HEK293 (cell line): Measurements from ENCODE around the gene VEZF1.
A peak's percentile ranks its signal among the peaks of the same experiment; 100 is the strongest.

ENCODE experiments used
- BCL11A ChIP-seq: fragments of 450-650 bp; formaldehyde crosslinking; IDR thresholded peaks from 2 replicates; pipeline ENCODE4 v1.5.1; 2016; ENCODE audit warnings: low read depth, missing biosample characterization, missing genetic modification characterization
- HOXC10 ChIP-seq: sonication (generic); formaldehyde crosslinking; IDR thresholded peaks from 2 replicates; pipeline ENCODE4 v1.8.1; 2023; ENCODE audit warnings: mild to moderate bottlenecking, missing genetic modification reagents
- KLF16 ChIP-seq: fragments of 450-650 bp; formaldehyde crosslinking; IDR thresholded peaks from 2 replicates; pipeline ENCODE4 v1.5.1; 2017; ENCODE audit warnings: missing biosample characterization, missing genetic modification characterization
- OVOL3 ChIP-seq: fragments of 450-650 bp; formaldehyde crosslinking; IDR thresholded peaks from 2 replicates; pipeline ENCODE4 v1.5.1; 2016; ENCODE audit warnings: missing biosample characterization, missing genetic modification characterization
- REPIN1 ChIP-seq: fragments of 450-650 bp; formaldehyde crosslinking; IDR thresholded peaks from 2 replicates; pipeline ENCODE4 v1.5.1; 2017; ENCODE audit warnings: missing biosample characterization, missing genetic modification characterization, low read depth
- SCRT2 ChIP-seq: fragments of 450-650 bp; formaldehyde crosslinking; IDR thresholded peaks from 2 replicates; pipeline ENCODE4 v1.5.1; 2016; ENCODE audit warnings: missing biosample characterization, missing genetic modification characterization
- SETDB1 ChIP-seq: IDR thresholded peaks from one replicate; pipeline ENCODE4 v1.6.1; 2017; ENCODE audit warnings: mild to moderate bottlenecking, low read length, moderate library complexity, mixed read lengths; ENCODE audit not compliant: insufficient read length
- SP7 ChIP-seq: fragments of 450-650 bp; formaldehyde crosslinking; IDR thresholded peaks from 2 replicates; pipeline ENCODE4 v1.5.1; 2016; ENCODE audit warnings: missing biosample characterization, missing genetic modification characterization
- YY1 ChIP-seq: fragments of 450-650 bp; formaldehyde crosslinking; IDR thresholded peaks from 2 replicates; pipeline ENCODE4 v1.5.1; 2018; ENCODE audit warnings: missing biosample characterization, missing genetic modification characterization
- ZFP37 ChIP-seq: fragments of 450-650 bp; formaldehyde crosslinking; IDR thresholded peaks from 2 replicates; pipeline ENCODE4 v1.5.1; 2016; ENCODE audit warnings: missing biosample characterization, missing genetic modification characterization
- ZNF10 ChIP-seq: fragments of 450-650 bp; formaldehyde crosslinking; IDR thresholded peaks from 2 replicates; pipeline ENCODE4 v1.5.1; 2017; ENCODE audit warnings: missing biosample characterization, missing genetic modification characterization
- ZNF121 ChIP-seq: fragments of 450-650 bp; formaldehyde crosslinking; IDR thresholded peaks from 2 replicates; pipeline ENCODE4 v1.5.1; 2016; ENCODE audit warnings: missing biosample characterization, missing genetic modification characterization
- ZNF140 ChIP-seq: fragments of 450-650 bp; formaldehyde crosslinking; IDR thresholded peaks from 2 replicates; pipeline ENCODE4 v1.5.1; 2016; ENCODE audit warnings: missing biosample characterization, missing genetic modification characterization
- ZNF202 ChIP-seq: fragments of 450-650 bp; formaldehyde crosslinking; IDR thresholded peaks from 2 replicates; pipeline ENCODE4 v1.5.1; 2016; ENCODE audit warnings: missing biosample characterization, missing genetic modification characterization, borderline replicate concordance
- ZNF24 ChIP-seq: fragments of 450-650 bp; formaldehyde crosslinking; IDR thresholded peaks from 2 replicates; pipeline ENCODE4 v1.5.1; 2016; ENCODE audit warnings: missing biosample characterization, missing genetic modification characterization
- ZNF324 ChIP-seq: fragments of 450-650 bp; formaldehyde crosslinking; IDR thresholded peaks from 2 replicates; pipeline ENCODE4 v1.5.1; 2016; ENCODE audit warnings: missing biosample characterization, missing genetic modification characterization
- ZNF335 ChIP-seq: fragments of 450-650 bp; formaldehyde crosslinking; conservative IDR thresholded peaks from 2 replicates; pipeline ENCODE4 v1.5.1; 2016; ENCODE audit warnings: missing biosample characterization, missing genetic modification characterization
- ZNF391 ChIP-seq: fragments of 450-650 bp; formaldehyde crosslinking; IDR thresholded peaks from 2 replicates; pipeline ENCODE4 v1.5.1; 2016; ENCODE audit warnings: low read depth, missing biosample characterization, missing genetic modification characterization, borderline replicate concordance
- ZNF510 ChIP-seq: fragments of 450-650 bp; formaldehyde crosslinking; IDR thresholded peaks from 2 replicates; pipeline ENCODE4 v1.5.1; 2018; ENCODE audit warnings: mild to moderate bottlenecking, missing genetic modification characterization, missing biosample characterization; ENCODE audit not compliant: insufficient replicate concordance
- ZNF544 ChIP-seq: fragments of 450-650 bp; formaldehyde crosslinking; IDR thresholded peaks from 2 replicates; pipeline ENCODE4 v1.5.0; 2017; ENCODE audit warnings: missing biosample characterization, missing genetic modification characterization
- ZNF610 ChIP-seq: fragments of 450-650 bp; formaldehyde crosslinking; IDR thresholded peaks from 2 replicates; pipeline ENCODE4 v1.5.1; 2016; ENCODE audit warnings: missing biosample characterization, missing genetic modification characterization, borderline replicate concordance
- ZNF621 ChIP-seq: fragments of 450-650 bp; formaldehyde crosslinking; IDR thresholded peaks from 2 replicates; pipeline ENCODE4 v1.5.1; 2017; ENCODE audit warnings: missing biosample characterization, missing genetic modification characterization
- ZNF677 ChIP-seq: fragments of 450-650 bp; IDR thresholded peaks from 2 replicates; pipeline ENCODE4 v1.5.0; 2018; ENCODE audit warnings: missing biosample characterization, mild to moderate bottlenecking, missing genetic modification characterization, moderate library complexity
- TF ChIP-seq, protein P1 (sequence below): fragments of 450-650 bp; formaldehyde crosslinking; IDR thresholded peaks from 2 replicates; pipeline ENCODE4 v1.5.1; 2016; ENCODE audit warnings: missing biosample characterization, missing genetic modification characterization
- TF ChIP-seq, protein P2 (sequence below): fragments of 450-650 bp; formaldehyde crosslinking; IDR thresholded peaks from 2 replicates; pipeline ENCODE4 v1.5.1; 2016; ENCODE audit warnings: missing biosample characterization, missing genetic modification characterization
- TF ChIP-seq, protein P3 (sequence below): fragments of 450-650 bp; formaldehyde crosslinking; IDR thresholded peaks from 2 replicates; pipeline ENCODE4 v1.5.1; 2016; ENCODE audit warnings: missing biosample characterization, missing genetic modification characterization
- TF ChIP-seq, protein P4 (sequence below): fragments of 450-650 bp; formaldehyde crosslinking; IDR thresholded peaks from 2 replicates; pipeline ENCODE4 v1.5.1; 2016; ENCODE audit warnings: missing biosample characterization, missing genetic modification characterization
- TF ChIP-seq, protein P5 (sequence below): fragments of 450-650 bp; formaldehyde crosslinking; IDR thresholded peaks from 2 replicates; pipeline ENCODE4 v1.5.1; 2016; ENCODE audit warnings: missing biosample characterization, missing genetic modification characterization, borderline replicate concordance

Gene VEZF1

DNA sequence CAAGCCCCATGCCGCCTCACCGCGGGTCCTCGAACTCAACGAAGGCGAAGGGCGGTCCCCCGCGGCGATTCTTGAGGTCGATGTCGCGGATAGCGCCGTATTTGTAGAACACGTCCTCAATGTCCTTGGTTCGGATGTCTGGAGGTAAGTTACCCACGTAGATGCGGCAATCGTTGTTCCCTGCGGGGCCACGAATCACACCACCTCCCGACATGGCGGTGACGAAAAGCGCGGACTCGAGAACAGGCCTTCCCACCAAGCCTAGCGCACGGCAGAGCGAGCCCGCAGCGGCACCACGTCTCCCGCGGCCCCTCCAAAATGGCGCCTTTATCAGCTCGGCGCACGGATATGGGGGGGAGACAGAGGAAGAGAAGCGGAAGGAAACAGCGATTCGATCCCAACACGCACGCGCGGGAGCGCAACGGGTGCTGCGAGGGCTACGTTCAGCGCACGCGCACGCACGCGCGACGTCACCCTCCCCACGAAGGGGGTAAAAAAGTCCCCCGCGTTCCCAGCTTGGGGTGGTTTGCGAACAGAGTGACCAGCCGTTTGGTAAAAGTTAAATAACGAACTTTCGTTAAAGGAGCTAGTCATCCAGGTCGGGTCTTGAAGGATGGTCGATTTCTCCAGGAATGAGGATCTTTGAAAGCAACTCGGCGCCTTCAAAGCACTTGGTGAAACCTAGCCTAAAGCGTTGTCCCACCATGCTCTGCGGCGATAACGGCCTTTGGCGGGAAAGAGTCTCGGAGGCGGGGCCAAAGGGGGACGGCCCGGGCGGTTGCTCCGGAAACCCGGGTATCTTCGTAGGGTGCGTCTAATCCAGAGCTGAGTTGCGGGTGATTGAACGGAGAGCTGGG, 19.1 kb upstream of the VEZF1 start, which contains the start of gene SRSF1 (continued):
- TF ChIP-seq, protein P1, sequence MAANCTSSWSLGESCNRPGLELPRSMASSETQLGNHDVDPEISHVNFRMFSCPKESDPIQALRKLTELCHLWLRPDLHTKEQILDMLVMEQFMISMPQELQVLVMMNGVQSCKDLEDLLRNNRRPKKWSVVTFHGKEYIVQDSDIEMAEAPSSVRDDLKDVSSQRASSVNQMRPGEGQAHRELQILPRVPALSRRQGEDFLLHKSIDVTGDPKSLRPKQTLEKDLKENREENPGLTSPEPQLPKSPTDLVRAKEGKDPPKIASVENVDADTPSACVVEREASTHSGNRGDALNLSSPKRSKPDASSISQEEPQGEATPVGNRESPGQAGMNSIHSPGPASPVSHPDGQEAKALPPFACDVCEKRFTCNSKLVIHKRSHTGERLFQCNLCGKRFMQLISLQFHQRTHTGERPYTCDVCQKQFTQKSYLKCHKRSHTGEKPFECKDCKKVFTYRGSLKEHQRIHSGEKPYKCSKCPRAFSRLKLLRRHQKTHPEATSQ (tag by site-specific recombination): peak; percentile 51; the same call in 1 of the 2 replicates
- TF ChIP-seq, protein P2, sequence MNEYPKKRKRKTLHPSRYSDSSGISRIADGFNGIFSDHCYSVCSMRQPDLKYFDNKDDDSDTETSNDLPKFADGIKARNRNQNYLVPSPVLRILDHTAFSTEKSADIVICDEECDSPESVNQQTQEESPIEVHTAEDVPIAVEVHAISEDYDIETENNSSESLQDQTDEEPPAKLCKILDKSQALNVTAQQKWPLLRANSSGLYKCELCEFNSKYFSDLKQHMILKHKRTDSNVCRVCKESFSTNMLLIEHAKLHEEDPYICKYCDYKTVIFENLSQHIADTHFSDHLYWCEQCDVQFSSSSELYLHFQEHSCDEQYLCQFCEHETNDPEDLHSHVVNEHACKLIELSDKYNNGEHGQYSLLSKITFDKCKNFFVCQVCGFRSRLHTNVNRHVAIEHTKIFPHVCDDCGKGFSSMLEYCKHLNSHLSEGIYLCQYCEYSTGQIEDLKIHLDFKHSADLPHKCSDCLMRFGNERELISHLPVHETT: peak; percentile 73
- TF ChIP-seq SETDB1: peak; percentile 83
- no peak for TF ChIP-seq ZNF202 (tag by site-specific recombination)
- TF ChIP-seq ZNF324 (tag by site-specific recombination): peak; percentile 64
- TF ChIP-seq ZNF544 (tag by site-specific recombination): no peak
- TF ChIP-seq, protein P3, sequence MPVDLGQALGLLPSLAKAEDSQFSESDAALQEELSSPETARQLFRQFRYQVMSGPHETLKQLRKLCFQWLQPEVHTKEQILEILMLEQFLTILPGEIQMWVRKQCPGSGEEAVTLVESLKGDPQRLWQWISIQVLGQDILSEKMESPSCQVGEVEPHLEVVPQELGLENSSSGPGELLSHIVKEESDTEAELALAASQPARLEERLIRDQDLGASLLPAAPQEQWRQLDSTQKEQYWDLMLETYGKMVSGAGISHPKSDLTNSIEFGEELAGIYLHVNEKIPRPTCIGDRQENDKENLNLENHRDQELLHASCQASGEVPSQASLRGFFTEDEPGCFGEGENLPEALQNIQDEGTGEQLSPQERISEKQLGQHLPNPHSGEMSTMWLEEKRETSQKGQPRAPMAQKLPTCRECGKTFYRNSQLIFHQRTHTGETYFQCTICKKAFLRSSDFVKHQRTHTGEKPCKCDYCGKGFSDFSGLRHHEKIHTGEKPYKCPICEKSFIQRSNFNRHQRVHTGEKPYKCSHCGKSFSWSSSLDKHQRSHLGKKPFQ: peak; percentile 68; the same call in 1 of the 2 replicates
- peak; percentile 41; the same call in 1 of the 2 replicates for TF ChIP-seq HOXC10 (CRISPR knock-in tag)
- TF ChIP-seq, protein P4, sequence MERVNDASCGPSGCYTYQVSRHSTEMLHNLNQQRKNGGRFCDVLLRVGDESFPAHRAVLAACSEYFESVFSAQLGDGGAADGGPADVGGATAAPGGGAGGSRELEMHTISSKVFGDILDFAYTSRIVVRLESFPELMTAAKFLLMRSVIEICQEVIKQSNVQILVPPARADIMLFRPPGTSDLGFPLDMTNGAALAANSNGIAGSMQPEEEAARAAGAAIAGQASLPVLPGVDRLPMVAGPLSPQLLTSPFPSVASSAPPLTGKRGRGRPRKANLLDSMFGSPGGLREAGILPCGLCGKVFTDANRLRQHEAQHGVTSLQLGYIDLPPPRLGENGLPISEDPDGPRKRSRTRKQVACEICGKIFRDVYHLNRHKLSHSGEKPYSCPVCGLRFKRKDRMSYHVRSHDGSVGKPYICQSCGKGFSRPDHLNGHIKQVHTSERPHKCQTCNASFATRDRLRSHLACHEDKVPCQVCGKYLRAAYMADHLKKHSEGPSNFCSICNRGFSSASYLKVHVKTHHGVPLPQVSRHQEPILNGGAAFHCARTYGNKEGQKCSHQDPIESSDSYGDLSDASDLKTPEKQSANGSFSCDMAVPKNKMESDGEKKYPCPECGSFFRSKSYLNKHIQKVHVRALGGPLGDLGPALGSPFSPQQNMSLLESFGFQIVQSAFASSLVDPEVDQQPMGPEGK (tag by site-specific recombination): peak; percentile 99
- peak; percentile 96 for TF ChIP-seq SCRT2 (tag by site-specific recombination)
- TF ChIP-seq REPIN1 (tag by site-specific recombination): 0 out of 2 replicates have a peak, but pooled peaks have one; percentile 9
- peak; percentile 85 for TF ChIP-seq SP7 (tag by site-specific recombination)
- peak; percentile 61 for TF ChIP-seq KLF16
- no peak for TF ChIP-seq ZNF621 (tag by site-specific recombination)
- no peak for TF ChIP-seq ZNF510 (tag by site-specific recombination)
- no peak; the same call in 1 of the 2 replicates for TF ChIP-seq ZNF610
- no peak for TF ChIP-seq ZNF677
- TF ChIP-seq, protein P5, sequence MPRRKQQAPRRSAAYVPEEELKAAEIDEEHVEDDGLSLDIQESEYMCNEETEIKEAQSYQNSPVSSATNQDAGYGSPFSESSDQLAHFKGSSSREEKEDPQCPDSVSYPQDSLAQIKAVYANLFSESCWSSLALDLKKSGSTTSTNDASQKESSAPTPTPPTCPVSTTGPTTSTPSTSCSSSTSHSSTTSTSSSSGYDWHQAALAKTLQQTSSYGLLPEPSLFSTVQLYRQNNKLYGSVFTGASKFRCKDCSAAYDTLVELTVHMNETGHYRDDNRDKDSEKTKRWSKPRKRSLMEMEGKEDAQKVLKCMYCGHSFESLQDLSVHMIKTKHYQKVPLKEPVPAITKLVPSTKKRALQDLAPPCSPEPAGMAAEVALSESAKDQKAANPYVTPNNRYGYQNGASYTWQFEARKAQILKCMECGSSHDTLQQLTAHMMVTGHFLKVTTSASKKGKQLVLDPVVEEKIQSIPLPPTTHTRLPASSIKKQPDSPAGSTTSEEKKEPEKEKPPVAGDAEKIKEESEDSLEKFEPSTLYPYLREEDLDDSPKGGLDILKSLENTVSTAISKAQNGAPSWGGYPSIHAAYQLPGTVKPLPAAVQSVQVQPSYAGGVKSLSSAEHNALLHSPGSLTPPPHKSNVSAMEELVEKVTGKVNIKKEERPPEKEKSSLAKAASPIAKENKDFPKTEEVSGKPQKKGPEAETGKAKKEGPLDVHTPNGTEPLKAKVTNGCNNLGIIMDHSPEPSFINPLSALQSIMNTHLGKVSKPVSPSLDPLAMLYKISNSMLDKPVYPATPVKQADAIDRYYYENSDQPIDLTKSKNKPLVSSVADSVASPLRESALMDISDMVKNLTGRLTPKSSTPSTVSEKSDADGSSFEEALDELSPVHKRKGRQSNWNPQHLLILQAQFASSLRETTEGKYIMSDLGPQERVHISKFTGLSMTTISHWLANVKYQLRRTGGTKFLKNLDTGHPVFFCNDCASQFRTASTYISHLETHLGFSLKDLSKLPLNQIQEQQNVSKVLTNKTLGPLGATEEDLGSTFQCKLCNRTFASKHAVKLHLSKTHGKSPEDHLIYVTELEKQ (tag by site-specific recombination): 0 out of 2 replicates have a peak, but pooled peaks have one; percentile 12
- peak; percentile 46 for TF ChIP-seq ZNF24 (tag by site-specific recombination)
- TF ChIP-seq ZNF391: peak; percentile 60
- TF ChIP-seq ZNF335 (tag by site-specific recombination): peak; percentile 86
- TF ChIP-seq ZNF10: 0 out of 2 replicates have a peak, but pooled peaks have one; percentile 27
- TF ChIP-seq OVOL3 (tag by site-specific recombination): peak; percentile 94
- 0 out of 2 replicates have a peak, but pooled peaks have one; percentile 36 for TF ChIP-seq BCL11A (tag by site-specific recombination)
- no peak for TF ChIP-seq ZNF140 (tag by site-specific recombination)
- TF ChIP-seq YY1 (tag by site-specific recombination): peak; percentile 97
- peak; percentile 67; the same call in 1 of the 2 replicates for TF ChIP-seq ZNF121 (tag by site-specific recombination)
- no peak; the same call in none of the 2 replicates for TF ChIP-seq ZFP37 (tag by site-specific recombination)
